ENCODE data around the gene NHLRC4.

GRCh38 chr16:549544-550263 lies 17.1 kb upstream of the NHLRC4 start:
- TF ChIP-seq CTCF (IDR thresholded peaks at IDR 0.05) = no peak
- no peak for TF ChIP-seq POLR2A (IDR thresholded peaks at IDR 0.05)

All from lower leg skin (tissue), 3 donors.